Measurements from ENCODE around the gene HAPSTR1.

Gene HAPSTR1

GRCh38 chr16:9049241-9049640, 42.2 kb upstream of the HAPSTR1 start:
- Histone ChIP-seq H2AFZ (ENCODE audit: low read depth, low read length) (no peak overlapping the region), H3K4me2 (ENCODE audit: insufficient read depth, low read length) (no peak overlapping the region), H3K27ac (ENCODE audit: low read length) (no peak overlapping the region), H3K4me3 (ENCODE audit: low read depth in 1 of 2, low read length in 2 of 2) (no peak overlapping the region), H3K4me1 (ENCODE audit: insufficient read depth, low read length) (no peaks in the 10 kb centered on the region), H3K27me3 (ENCODE audit: insufficient read depth, low read length, poor library complexity) (no peaks in the 10 kb centered on the region), H3K9ac (ENCODE audit: low read depth, low read length) (no peak overlapping the region), H3K79me2 (ENCODE audit: insufficient read depth, low read length) (no peaks in the 10 kb centered on the region), H4K20me1 (ENCODE audit: insufficient read depth, low read length) (no peaks in the 10 kb centered on the region), H3K36me3 (ENCODE audit: insufficient read depth, low read length) (no peaks in the 10 kb centered on the region), H3K9me3 (ENCODE audit: insufficient read depth, low read length, severe bottlenecking) (no peaks in the 10 kb centered on the region)
- DNase-seq (no peak), ATAC-seq (ENCODE audit: insufficient read depth, low read depth) (no peak)
- TF ChIP-seq EZH2 (IDR thresholded peaks at IDR 0.05; ENCODE audit: borderline replicate concordance, low read depth, low read length, severe bottlenecking) (no peak), CTCF (IDR thresholded peaks at IDR 0.05; ENCODE audit: borderline replicate concordance, extremely low read depth, low read length, poor library complexity, severe bottlenecking) (no peak)

GRCh38 chr16:9050102-9050830, 41.2 kb upstream of the HAPSTR1 start:
- Histone ChIP-seq H3K27me3 (ENCODE audit: insufficient read depth, low read length, poor library complexity) (no peaks in the 10 kb centered on the region), H3K27ac (ENCODE audit: low read length) (no peak overlapping the region), H3K4me1 (ENCODE audit: insufficient read depth, low read length) (no peaks in the 10 kb centered on the region), H3K4me2 (ENCODE audit: insufficient read depth, low read length) (no peak overlapping the region), H2AFZ (ENCODE audit: low read depth, low read length) (no peak overlapping the region), H3K4me3 (ENCODE audit: low read depth in 1 of 2, low read length in 2 of 2) (no peak overlapping the region), H3K36me3 (ENCODE audit: insufficient read depth, low read length) (no peaks in the 10 kb centered on the region), H3K79me2 (ENCODE audit: insufficient read depth, low read length) (no peaks in the 10 kb centered on the region), H3K9me3 (ENCODE audit: insufficient read depth, low read length, severe bottlenecking) (no peaks in the 10 kb centered on the region), H3K9ac (ENCODE audit: low read depth, low read length) (no peak overlapping the region), H4K20me1 (ENCODE audit: insufficient read depth, low read length) (no peaks in the 10 kb centered on the region)
- DNase-seq (peak; percentile 16), ATAC-seq (ENCODE audit: insufficient read depth, low read depth) (no peak)
- TF ChIP-seq CTCF (IDR thresholded peaks at IDR 0.05; ENCODE audit: borderline replicate concordance, extremely low read depth, low read length, poor library complexity, severe bottlenecking) (peak; percentile 58), EZH2 (IDR thresholded peaks at IDR 0.05; ENCODE audit: borderline replicate concordance, low read depth, low read length, severe bottlenecking) (no peak)

GRCh38 chr16:9053006-9053601, 38.3 kb upstream of the HAPSTR1 start:
- Histone ChIP-seq H3K4me2 (ENCODE audit: insufficient read depth, low read length) (no peak overlapping the region), H2AFZ (ENCODE audit: low read depth, low read length) (no peak overlapping the region), H3K27ac (ENCODE audit: low read length) (no peak overlapping the region), H3K4me1 (ENCODE audit: insufficient read depth, low read length) (no peaks in the 10 kb centered on the region), H3K9ac (ENCODE audit: low read depth, low read length) (no peak overlapping the region), H3K79me2 (ENCODE audit: insufficient read depth, low read length) (no peaks in the 10 kb centered on the region), H3K9me3 (ENCODE audit: insufficient read depth, low read length, severe bottlenecking) (no peaks in the 10 kb centered on the region), H3K27me3 (ENCODE audit: insufficient read depth, low read length, poor library complexity) (no peaks in the 10 kb centered on the region), H3K36me3 (ENCODE audit: insufficient read depth, low read length) (no peaks in the 10 kb centered on the region), H4K20me1 (ENCODE audit: insufficient read depth, low read length) (no peaks in the 10 kb centered on the region), H3K4me3 (ENCODE audit: low read depth in 1 of 2, low read length in 2 of 2) (no peak overlapping the region)
- DNase-seq (peak; percentile 10), ATAC-seq (ENCODE audit: insufficient read depth, low read depth) (no peak)
- TF ChIP-seq EZH2 (IDR thresholded peaks at IDR 0.05; ENCODE audit: borderline replicate concordance, low read depth, low read length, severe bottlenecking) (no peak), CTCF (IDR thresholded peaks at IDR 0.05; ENCODE audit: borderline replicate concordance, extremely low read depth, low read length, poor library complexity, severe bottlenecking) (no peak)
